ENCODE measurements around the gene CLSTN2.

CLSTN2 gene

GRCh38 chr3:139935016-139935865 lies at the start of gene CLSTN2:
CLSTN2 (plus strand) TSS chr3:139935185.
- no peak for DNase-seq (ENCODE audit: low read depth, low spot score)

DNA sequence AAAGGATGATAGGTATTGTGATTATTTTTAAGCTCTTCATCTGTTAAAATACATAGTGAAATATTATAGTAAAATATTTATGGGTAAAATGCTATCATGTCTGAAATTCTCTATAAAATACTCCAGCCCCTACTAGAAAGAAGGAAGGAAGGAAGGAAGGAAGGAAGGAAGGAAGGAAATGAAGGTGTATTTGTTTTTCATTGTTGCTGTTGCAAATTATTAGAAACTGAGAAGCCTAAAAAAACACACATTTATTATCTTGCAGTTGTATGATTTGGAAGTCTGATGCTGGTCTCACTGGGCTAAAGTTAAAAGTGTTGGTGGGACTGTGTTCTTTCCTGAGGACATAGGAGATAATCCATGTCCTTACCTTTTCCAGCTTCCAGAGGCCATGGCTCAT lies 47.6 kb upstream of the CLSTN2 start:
- no peak for DNase-seq (ENCODE audit: low read depth, low spot score)

- DNase-seq (ENCODE audit: low read depth, low spot score) = no peak
Observed at GRCh38 chr3:139888561-139889140, 46.3 kb upstream of the CLSTN2 start.

DNA sequence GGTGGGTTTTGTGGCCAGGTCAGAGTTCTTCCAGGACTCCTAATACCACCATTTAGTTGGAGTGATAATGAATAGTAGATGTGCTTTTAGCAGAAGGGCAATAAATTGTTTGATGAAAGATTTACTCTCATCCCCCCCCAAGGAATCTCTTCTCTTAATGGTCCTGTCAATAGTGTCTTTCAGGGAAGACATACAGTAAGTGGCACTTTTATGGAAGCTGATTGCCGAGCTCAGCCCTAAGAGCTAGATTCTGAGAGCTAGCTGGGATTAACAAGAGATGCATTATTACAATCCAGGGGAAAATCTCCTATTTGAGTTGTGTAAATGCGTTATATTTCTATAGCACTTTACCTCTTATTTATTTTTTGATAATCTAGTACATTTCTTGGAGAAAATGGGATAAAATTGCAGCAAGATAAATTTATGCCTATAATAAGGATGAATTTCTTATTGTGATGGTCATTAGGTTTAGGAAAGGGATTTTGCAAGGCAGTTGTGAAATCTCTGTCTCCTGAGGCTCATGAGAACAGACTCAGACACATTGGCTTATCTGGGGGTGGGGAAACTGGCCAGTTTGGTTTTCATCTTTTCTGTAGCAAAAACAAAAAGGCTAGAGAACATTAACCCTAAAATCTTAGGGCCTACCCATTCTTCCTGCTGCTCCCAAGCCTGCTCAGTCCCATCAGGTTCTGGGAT lies 41.6 kb upstream of the CLSTN2 start:
- DNase-seq (ENCODE audit: low read depth, low spot score) = no peak

GRCh38 chr3:139893963-139894642 lies 40.9 kb upstream of the CLSTN2 start:
- DNase-seq (ENCODE audit: low read depth, low spot score) = no peak

DNA sequence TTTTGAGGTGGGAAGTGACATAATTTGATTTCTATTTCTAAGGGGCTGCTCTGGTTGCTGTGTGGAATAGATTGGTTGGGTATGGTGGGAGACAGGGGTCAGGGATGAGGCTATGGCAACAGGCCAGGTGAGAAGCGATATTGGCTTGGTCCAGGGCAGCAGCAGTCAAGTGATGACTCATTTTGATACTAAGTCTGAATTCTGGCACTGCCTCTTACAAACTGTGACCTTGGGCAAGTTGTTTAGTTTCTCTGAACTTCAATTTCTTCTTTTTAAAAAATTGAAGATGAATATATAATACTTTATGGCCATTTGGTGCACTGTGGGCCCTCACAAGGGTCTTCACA lies 40.4 kb upstream of the CLSTN2 start:
- no peak for DNase-seq (ENCODE audit: low read depth, low spot score)

- no peak for DNase-seq (ENCODE audit: low read depth, low spot score)
Observed at GRCh38 chr3:139897759-139898158, 37.2 kb upstream of the CLSTN2 start.

DNA sequence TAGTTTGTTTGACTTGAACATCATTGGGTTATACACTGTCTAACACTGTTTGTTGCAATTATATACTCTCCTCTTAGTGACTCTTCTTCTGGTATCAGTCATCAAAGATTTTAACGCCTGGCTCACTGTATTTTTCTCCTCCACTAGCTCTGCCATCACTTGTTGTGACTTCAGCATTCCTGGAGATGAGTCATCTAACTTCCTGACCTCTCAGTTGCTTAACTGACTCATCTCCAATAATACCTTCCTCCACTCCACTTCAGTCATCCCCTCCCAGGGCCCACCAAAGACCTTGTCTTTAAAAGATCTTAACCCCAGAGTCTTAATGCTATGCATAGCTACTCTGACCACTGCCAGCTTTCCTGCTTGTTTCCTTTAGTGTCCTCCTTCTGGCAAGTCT lies 28.6 kb upstream of the CLSTN2 start:
- DNase-seq (ENCODE audit: low read depth, low spot score) = no peak

DNA sequence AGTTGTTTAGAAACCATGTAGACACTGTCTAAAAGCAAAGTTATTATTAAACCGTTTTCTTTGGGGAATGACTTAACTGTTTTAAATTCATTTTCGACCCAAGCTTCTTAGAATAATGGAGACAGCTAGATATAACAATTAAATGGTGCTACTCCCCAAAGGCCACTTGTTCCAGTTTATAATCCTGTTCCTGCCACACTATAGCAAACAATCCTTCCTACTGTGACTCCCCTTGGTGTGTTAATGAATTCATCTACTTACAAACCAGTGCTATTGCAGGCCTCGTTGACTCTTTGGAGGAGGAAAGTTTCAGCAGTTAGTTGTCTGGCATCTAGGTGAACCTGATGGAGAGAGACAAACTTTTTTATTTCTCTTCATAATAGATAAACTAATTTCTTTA lies 25.2 kb upstream of the CLSTN2 start:
- no peak for DNase-seq (ENCODE audit: low read depth, low spot score)

- DNase-seq (ENCODE audit: low read depth, low spot score) = no peak
Observed at GRCh38 chr3:139916271-139916670, 18.7 kb upstream of the CLSTN2 start.

GRCh38 chr3:139917226-139917785 lies 17.7 kb upstream of the CLSTN2 start:
- no peak for DNase-seq (ENCODE audit: low read depth, low spot score)

GRCh38 chr3:139928708-139929505 lies 6.1 kb upstream of the CLSTN2 start:
- DNase-seq (ENCODE audit: low read depth, low spot score) = no peak

GRCh38 chr3:139930211-139930610 lies 4.8 kb upstream of the CLSTN2 start:
- no peak for DNase-seq (ENCODE audit: low read depth, low spot score)

DNA sequence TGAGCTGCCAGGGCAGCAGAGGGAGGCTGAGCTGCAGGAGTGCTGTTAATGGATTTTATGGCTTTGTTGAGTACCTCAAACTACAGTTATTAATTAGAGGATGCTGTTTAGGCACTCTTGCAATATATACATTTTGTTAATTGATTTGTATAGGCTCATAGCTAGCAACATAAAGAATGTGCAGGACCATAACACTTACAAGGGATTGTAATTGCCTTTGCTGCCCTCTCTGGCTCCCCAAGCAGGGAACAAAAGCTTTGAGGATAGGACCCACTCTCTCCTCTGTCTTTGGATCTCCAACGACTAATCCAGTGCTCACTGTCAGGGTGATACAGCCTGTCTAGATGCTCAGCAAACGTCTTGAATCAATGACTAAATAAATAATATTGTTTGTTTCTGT lies 1.2 kb upstream of the CLSTN2 start:
- no peak for DNase-seq (ENCODE audit: low read depth, low spot score)

- DNase-seq (ENCODE audit: low read depth, low spot score) = no peak
Observed at GRCh38 chr3:139934613-139935015, 371 bp upstream of the CLSTN2 start.

- DNase-seq (ENCODE audit: low read depth, low spot score) = no peak
Observed at GRCh38 chr3:139935866-139936817, 1.2 kb downstream of the CLSTN2 start.

DNA sequence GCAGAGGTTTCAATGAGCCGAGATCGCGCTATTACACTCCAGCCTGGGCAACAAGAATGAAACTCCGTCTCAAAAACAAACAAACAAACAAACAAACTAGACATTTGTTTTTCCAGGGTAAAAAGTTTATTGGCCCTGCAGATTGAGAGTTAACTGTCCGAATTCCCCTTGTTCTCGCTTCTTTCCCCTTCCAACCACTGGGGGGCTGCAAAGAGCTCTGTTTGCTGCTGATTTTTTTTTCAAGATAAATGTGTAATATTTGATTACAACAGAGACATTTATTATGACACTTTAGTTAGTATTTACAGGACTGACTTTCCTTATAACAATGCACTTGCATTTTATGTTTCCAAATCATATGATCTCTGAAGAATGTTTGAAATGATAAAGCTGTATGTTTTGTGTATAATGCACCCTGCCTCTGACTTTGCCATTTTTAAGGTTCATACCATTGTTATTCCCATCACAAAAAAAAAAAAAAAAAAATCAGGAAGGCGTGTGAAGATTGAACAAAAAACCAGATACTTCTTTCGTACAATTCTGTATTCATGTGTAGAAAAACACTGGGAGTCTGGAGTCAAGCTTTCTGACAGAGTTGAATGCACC lies 2.8 kb downstream of the CLSTN2 start:
- no peak for DNase-seq (ENCODE audit: low read depth, low spot score)

GRCh38 chr3:139939681-139940190 lies 4.8 kb downstream of the CLSTN2 start:
- DNase-seq (ENCODE audit: low read depth, low spot score) = no peak

DNA sequence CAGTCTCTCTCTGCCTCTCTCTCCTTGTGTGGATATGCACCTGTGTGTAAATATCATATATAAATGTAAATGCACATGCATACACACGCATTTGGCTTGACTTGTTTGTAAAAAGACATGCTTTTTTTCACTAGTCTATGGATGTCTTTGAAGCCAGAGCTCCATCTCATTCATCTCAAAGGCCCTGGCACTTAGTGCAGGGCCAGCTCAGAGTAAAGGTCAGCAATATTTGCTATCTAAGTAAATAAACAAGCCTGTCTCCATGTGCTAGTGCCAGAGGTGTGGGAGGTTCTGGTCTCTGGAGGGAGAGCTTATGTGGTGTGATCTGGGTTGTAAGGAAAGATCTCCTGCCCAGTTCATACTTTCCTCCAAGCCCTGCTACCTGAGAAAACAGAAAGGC lies 5.6 kb downstream of the CLSTN2 start:
- DNase-seq (ENCODE audit: low read depth, low spot score) = no peak
